Parathyroid adenoma (tissue), 2 donors: ENCODE results near the gene ASTL.

Source experiments
- H2AFZ ChIP-seq: fragments of 300-600 bp; sonication (generic); one replicate; pipeline ENCODE4 v1.7.0; 2017; ENCODE audit warnings: antibody characterized with exemption, mild to moderate bottlenecking
- H3K27ac ChIP-seq: fragments of 300-600 bp; sonication (generic); one replicate; pipeline ENCODE4 v1.7.0; 2017
- H3K27me3 ChIP-seq: fragments of 300-600 bp; sonication (generic); one replicate; pipeline ENCODE4 v1.7.0; 2017; ENCODE audit warnings: low read length; ENCODE audit not compliant: control insufficient read depth, insufficient read depth
- H3K36me3 ChIP-seq: fragments of 300-600 bp; sonication (generic); one replicate; pipeline ENCODE4 v1.7.0; 2017; ENCODE audit warnings: low read length; ENCODE audit not compliant: control insufficient read depth, insufficient read depth
- H3K4me1 ChIP-seq: fragments of 300-600 bp; sonication (generic); one replicate; pipeline ENCODE4 v1.7.0; 2017; ENCODE audit warnings: control low read depth
- H3K4me2 ChIP-seq: fragments of 300-600 bp; sonication (generic); one replicate; pipeline ENCODE4 v1.7.0; 2017; ENCODE audit warnings: low read length
- H3K4me3 ChIP-seq: fragments of 300-600 bp; sonication (generic); one replicate; pipeline ENCODE4 v1.7.0; 2017; ENCODE audit warnings: low read depth, low read length
- H3K79me2 ChIP-seq: fragments of 300-600 bp; sonication (generic); one replicate; pipeline ENCODE4 v1.7.0; 2017; ENCODE audit warnings: control low read depth
- H3K9ac ChIP-seq: fragments of 300-600 bp; sonication (generic); one replicate; pipeline ENCODE4 v1.7.0; 2017; ENCODE audit warnings: mild to moderate bottlenecking
- H3K9me3 ChIP-seq: fragments of 300-600 bp; sonication (generic); one replicate; pipeline ENCODE4 v1.7.0; 2017; ENCODE audit warnings: low read length; ENCODE audit not compliant: control insufficient read depth
- CTCF ChIP-seq: fragments of 300-600 bp; sonication (generic); IDR thresholded peaks from one replicate; pipeline ENCODE4 v1.7.0; 2017; ENCODE audit warnings: antibody characterized with exemption, mild to moderate bottlenecking
- donor health status: primary hyperparathyroidism.

The ASTL gene

GRCh38 chr2:96157649-96158553 is 19.6 kb upstream of the ASTL start:
- Histone ChIP-seq H3K9me3 (no peaks in the 10 kb centered on the region), H3K4me3 (no peak overlapping the region), H3K4me1 (no peaks in the 10 kb centered on the region), H3K27ac (no peak overlapping the region), H2AFZ (no peak overlapping the region), H3K9ac (no peak overlapping the region), H3K79me2 (no peaks in the 10 kb centered on the region), H3K4me2 (no peak overlapping the region), H3K36me3 (no peaks in the 10 kb centered on the region), H3K27me3 (no peaks in the 10 kb centered on the region)
- no peak for TF ChIP-seq CTCF

- Histone ChIP-seq H3K4me3 (no peak overlapping the region), H3K27ac (no peak overlapping the region), H3K9ac (no peak overlapping the region), H3K36me3 (no peaks in the 10 kb centered on the region), H3K9me3 (no peaks in the 10 kb centered on the region), H3K27me3 (no peaks in the 10 kb centered on the region), H2AFZ (no peak overlapping the region), H3K4me1 (no peaks in the 10 kb centered on the region), H3K79me2 (no peaks in the 10 kb centered on the region), H3K4me2 (no peak overlapping the region)
- no peak for TF ChIP-seq CTCF
Observed at GRCh38 chr2:96156926-96157648, 18.8 kb upstream of the ASTL start.

- TF ChIP-seq CTCF = no peak
- Histone ChIP-seq H3K36me3 (no peaks in the 10 kb centered on the region), H3K4me1 (no peaks in the 10 kb centered on the region), H3K27ac (no peak overlapping the region), H3K4me3 (no peak overlapping the region), H3K79me2 (no peaks in the 10 kb centered on the region), H3K4me2 (no peak overlapping the region), H2AFZ (no peak overlapping the region), H3K9me3 (no peaks in the 10 kb centered on the region), H3K9ac (no peak overlapping the region), H3K27me3 (no peaks in the 10 kb centered on the region)
Observed at GRCh38 chr2:96156011-96156820, 17.9 kb upstream of the ASTL start.

- H3K36me3 ChIP-seq = no peaks in the 10 kb centered on the region
- H3K9ac ChIP-seq = no peak overlapping the region
- no peak overlapping the region for H3K4me2 ChIP-seq
- H3K9me3 ChIP-seq = no peaks in the 10 kb centered on the region
- no peak overlapping the region for H2AFZ ChIP-seq
- no peak overlapping the region for H3K4me3 ChIP-seq
- H3K4me1 ChIP-seq = no peaks in the 10 kb centered on the region
- H3K27me3 ChIP-seq = no peaks in the 10 kb centered on the region
- H3K79me2 ChIP-seq = no peaks in the 10 kb centered on the region
- H3K27ac ChIP-seq = no peak overlapping the region
- TF ChIP-seq CTCF = no peak
Observed at GRCh38 chr2:96154506-96155380, 16.4 kb upstream of the ASTL start.
